Heart left ventricle (tissue), 16 donors: Measurements from ENCODE around the gene PGM2. TPM values are rescaled to one million over a fixed set of nuclear protein-coding genes. Genes with fewer than 3 reads are reported as not detected.
"Not testable (repeated sequence)": the region's sequence is repeated elsewhere in the genome, so short reads cannot be mapped to it uniquely, and the experiment has no call there.

Experiments used
- ATAC-seq, 4 donors: fragments of 200-7000 bp; cut with Tn5 transposase; one replicate each; pipeline ENCODE4 v1.9.1; 2020 to 2022; ENCODE audit warnings: moderate library complexity in 4 of 4, mild to moderate bottlenecking in 3 of 4, moderate number of reproducible peaks in 1 of 4
- DNase-seq, 5 donors: peaks; one replicate each; pipeline ENCODE4 v3.0.0-alpha.2; 2020
- H3K27ac ChIP-seq, 12 donors: fragments of 200-600 bp; sonication (generic) in 4 of 12; one replicate each; pipeline versions ENCODE4 v1.5.0 to v1.8.0; 2016 to 2022; ENCODE audit warnings: mild to moderate bottlenecking in 2 of 12
- H3K27me3 ChIP-seq, 9 donors: fragments of 200-600 bp; sonication (generic) in 2 of 9; one replicate each; pipeline versions ENCODE4 v1.5.1 to v1.8.0; 2016 to 2022; ENCODE audit warnings: mild to moderate bottlenecking in 3 of 9
- H3K36me3 ChIP-seq, 9 donors: fragments of 200-600 bp; sonication (generic) in 2 of 9; one replicate each; pipeline versions ENCODE4 v1.5.0 to v1.8.0; 2018 to 2022; ENCODE audit warnings: mild to moderate bottlenecking in 2 of 9
- H3K4me1 ChIP-seq, 12 donors: fragments of 200-600 bp; sonication (generic) in 4 of 12; one replicate each; pipeline versions ENCODE4 v1.5.0 to v1.8.0; 2016 to 2022; ENCODE audit warnings: mild to moderate bottlenecking in 3 of 12
- H3K4me3 ChIP-seq, 12 donors: fragments of 200-600 bp; sonication (generic) in 4 of 12; one replicate each; pipeline versions ENCODE4 v1.5.0 to v1.8.0; 2017 to 2022; ENCODE audit warnings: mild to moderate bottlenecking in 9 of 12, moderate library complexity in 4 of 12
- H3K9me3 ChIP-seq, 12 donors: fragments of 200-600 bp; sonication (generic) in 4 of 12; one replicate each; pipeline versions ENCODE4 v1.5.0 to v1.8.0; 2016 to 2022; ENCODE audit warnings: mild to moderate bottlenecking in 1 of 12
- CTCF ChIP-seq, 12 donors: fragments of 200-600 bp; sonication (generic) in 4 of 12; IDR thresholded peaks; one replicate each; pipeline versions ENCODE4 v1.5.0 to v1.8.0; 2018 to 2022; ENCODE audit warnings: antibody characterized with exemption in 12 of 12, mild to moderate bottlenecking in 5 of 12
- POLR2A ChIP-seq, 2 donors: fragments of 450-650 bp; IDR thresholded peaks; one replicate each; pipeline ENCODE4 v1.6.1; 2017; ENCODE audit warnings: antibody characterized with exemption in 2 of 2, mild to moderate bottlenecking in 2 of 2, moderate library complexity in 2 of 2
- WGBS, 4 donors: extraction: QIAGEN DNeasy Blood & Tissue Kit in 2 of 4; methylation state at CpG; one replicate each; pipeline versions ENCODE4 v1.1.5 to v1.1.7; 2013 to 2018; 5-methylcytosine and 5-hydroxymethylcytosine counted together
- intact Hi-C, 10 donors: fragments of 100-400 bp; cut with DNase I; formaldehyde crosslinking; loops; one replicate each; pipeline versions ENCODE4 v1.11.1 to v1.14.2; 2022
- polyA plus RNA-seq, 2 donors: library from polyadenylated mRNA; stranded (reverse); fragments of 200-250 nt; gene quantifications; one replicate each; pipeline ENCODE4 v1.2.3, GENCODE V29; 2013
- total RNA-seq, 9 donors: library from RNA; depleted of rRNA in 2 of 9; stranded (reverse); fragments of >200 nt in 2 of 9; fragmentation: NEBNext Ultra II Directional in 3 of 9; extraction: Animal tissue kit (Norgen Biotek cat#: 25700) in 3 of 9; gene quantifications; one replicate each; pipeline versions ENCODE4 v1.1.0 to v1.2.4, GENCODE V29; 2016 to 2023
- donor health status: ischemic (EF 13 %, LVEDD 7.1; RV severe dilation, severe dysfunction).
- donor health status: healthy with polysubstance abuse.
- donor health status: DM: no; HTN: yes; CAD: no.
- donor health status: DM: no; HTN: no; CAD: no.
- donor health status: ischemic (EF 25% LVEDD 6.9; RV normal size, moderate dysfunction).
- donor health status: ischemic (EF 25% LVEDD 5.7; RV mildly dilated, moderate dysfunction).
- donor health status: healthy.
- donor health status: DM: yes; HTN: yes; CAD: no.
- donor health status: ischemic (EF 35%, LVEDD 5.7; RV mildly dilated, moderate dysfunction).
- donor health status: nonischemic (EF 11% LVEDD 7.7; RV severe dilation, severe dysfunction).
- donor health status: DM: yes; HTN: yes; CAD: no.
- donor health status: PGD.
- donor health status: ischemic (EF 29% LVEDD 5.4; RV normal size, mild dysfunction).
- donor health status: nonischemic (EF 23%, LVEDD 6.1; RV moderate dilation, normal function).

Gene PGM2
- total and polyA plus RNA-seq, 11 donors: 3.3 to 18.4 (median 8.5) TPM

- H3K27me3 ChIP-seq: no peaks in the 10 kb centered on the region
- H3K4me1 ChIP-seq: peaks cover 0 to 18% (median 7%) of the 10 kb centered on the region in 12 donors
- no peaks in the 10 kb centered on the region for H3K36me3 ChIP-seq
- 31 to 42% (median 38%) methylated on average over 4 of the region's 4 CpGs for WGBS, 4 donors
- H3K27ac ChIP-seq: peak overlapping the region in 6 of 12 donors; percentile 4 to 58 (median 30)
- no peak for DNase-seq
- intact Hi-C loops: loop anchor here in 4 of 10 donors (2.0 to 10.0 kb wide), 4 partner anchors 63 to 153 kb away; no protein-coding TSS in a partner anchor
- ATAC-seq: peak in 2 of 4 donors; percentile 29 to 41
- no peak overlapping the region for H3K4me3 ChIP-seq
- H3K9me3 ChIP-seq: no peaks in the 10 kb centered on the region
- TF ChIP-seq POLR2A (IDR thresholded peaks at IDR 0.05): no peak
- TF ChIP-seq CTCF (IDR thresholded peaks at IDR 0.05): no peak
Observed at GRCh38 chr4:37821953-37822605, 4.4 kb upstream of the PGM2 start.

GRCh38 chr4:37825501-37825900 lies 985 bp upstream of the PGM2 start:
- Histone ChIP-seq H3K4me3 (peak overlapping the region; percentile 54 to 97 (median 88)), H3K4me1 (peaks cover 3 to 43% (median 20%) of the 10 kb centered on the region in 12 donors), H3K27ac (peak overlapping the region; percentile 55 to 95 (median 90))
- intact Hi-C loops: loop anchor here in 8 of 10 donors (2.0 to 10.0 kb wide), 7 partner anchors 42 to 152 kb away; partner anchors contain the start of gene TBC1D1 (in 3 of the 8)
- peak in 2 of 12 donors; percentile 6 to 27 for TF ChIP-seq CTCF (IDR thresholded peaks at IDR 0.05)
- H3K9me3 ChIP-seq, H3K36me3 ChIP-seq, H3K27me3 ChIP-seq, ATAC-seq, DNase-seq: not testable (repeated sequence)
- 8 to 11% (median 9%) methylated on average over 9 of the region's 9 CpGs for WGBS, 4 donors

- DNase-seq (peak in 2 of 5 donors; percentile 17 to 19), ATAC-seq (peak; percentile 7 to 39 (median 23))
- Histone ChIP-seq H3K9me3 (no peaks in the 10 kb centered on the region), H3K36me3 (peaks cover 0 to 12% (median 10%) of the 10 kb centered on the region in 9 donors), H3K27me3 (no peaks in the 10 kb centered on the region), H3K4me3 (peak overlapping the region; percentile 54 to 97 (median 88)), H3K4me1 (peaks cover 3 to 43% (median 20%) of the 10 kb centered on the region in 12 donors), H3K27ac (peak overlapping the region; percentile 55 to 95 (median 90))
- intact Hi-C loops: loop anchor here (1.0 to 10.0 kb wide), 9 partner anchors 41 to 152 kb away; partner anchors contain the start of gene TBC1D1 (in 5 of the 10)
- 0 to 2% (median 1%) methylated on average over 14 of the region's 14 CpGs for WGBS, 4 donors
- TF ChIP-seq POLR2A (IDR thresholded peaks at IDR 0.05) (no peak), CTCF (IDR thresholded peaks at IDR 0.05) (no peak)
Observed at GRCh38 chr4:37825968-37826294, 555 bp upstream of the PGM2 start.

- H3K27me3 ChIP-seq: no peaks in the 10 kb centered on the region
- peaks cover 0 to 24% (median 23%) of the 10 kb centered on the region in 9 donors for H3K36me3 ChIP-seq
- ATAC-seq: peak in 3 of 4 donors; percentile 3 to 39 (median 29)
- no peak for TF ChIP-seq POLR2A (IDR thresholded peaks at IDR 0.05)
- TF ChIP-seq CTCF (IDR thresholded peaks at IDR 0.05): no peak
- DNase-seq: peak in 1 of 5 donors; percentile 23
- no peaks in the 10 kb centered on the region for H3K9me3 ChIP-seq
- H3K4me3 ChIP-seq: peak overlapping the region; percentile 54 to 97 (median 88)
- peaks cover 3 to 39% (median 20%) of the 10 kb centered on the region in 12 donors for H3K4me1 ChIP-seq
- intact Hi-C loops: loop anchor here in 9 of 10 donors (2.0 to 10.0 kb wide), 8 partner anchors 40 to 150 kb away; partner anchors contain the start of gene TBC1D1 (in 4 of the 9)
- H3K27ac ChIP-seq: peak overlapping the region; percentile 30 to 95 (median 90)
- 4 to 9% (median 6%) methylated on average over 17 to 38 of the region's 38 CpGs for WGBS, 4 donors
Observed at GRCh38 chr4:37827030-37827685, 672 bp downstream of the PGM2 start.
